ENCODE data around the gene URB2.
A peak's percentile ranks its signal among the peaks of the same experiment; 100 is the strongest.
"Not testable (repeated sequence)": the region's sequence is repeated elsewhere in the genome, so short reads cannot be mapped to it uniquely, and the experiment has no call there.

Gene URB2

GRCh38 chr1:229614701-229615100 is 11.3 kb upstream of the URB2 start:
- DNase-seq = no peak

- no peak for DNase-seq
Observed at GRCh38 chr1:229617351-229618100, 8.5 kb upstream of the URB2 start.

GRCh38 chr1:229619002-229619401 is 7.0 kb upstream of the URB2 start:
- no peak for DNase-seq

- no peak for DNase-seq
Observed at GRCh38 chr1:229619614-229620013, 6.4 kb upstream of the URB2 start.

- DNase-seq = no peak
Observed at GRCh38 chr1:229620876-229621275, 5.2 kb upstream of the URB2 start.

- DNase-seq = no peak
Observed at GRCh38 chr1:229621663-229622062, 4.4 kb upstream of the URB2 start.

GRCh38 chr1:229622641-229623120 is 3.4 kb upstream of the URB2 start:
- DNase-seq = not testable (repeated sequence)

- DNase-seq = no peak
Observed at GRCh38 chr1:229623225-229623624, 2.8 kb upstream of the URB2 start.

GRCh38 chr1:229623838-229624237 is 2.2 kb upstream of the URB2 start:
- no peak for DNase-seq

GRCh38 chr1:229624521-229625070 is 1.5 kb upstream of the URB2 start:
- DNase-seq = no peak

- DNase-seq = peak in 1 of 2 experiments; percentile 48
Observed at GRCh38 chr1:229625071-229625914, 754 bp upstream of the URB2 start.

GRCh38 chr1:229627003-229627402 is 956 bp downstream of the URB2 start:
- no peak for DNase-seq

- no peak for DNase-seq
Observed at GRCh38 chr1:229629261-229629660, 3.2 kb downstream of the URB2 start.

- no peak for DNase-seq
Observed at GRCh38 chr1:229631148-229631547, 5.1 kb downstream of the URB2 start.

GRCh38 chr1:229631966-229632365 is 5.9 kb downstream of the URB2 start:
- no peak for DNase-seq

- DNase-seq = no peak
Observed at GRCh38 chr1:229636042-229636441, 10.0 kb downstream of the URB2 start.

- no peak for DNase-seq
Observed at GRCh38 chr1:229637746-229638145, 11.7 kb downstream of the URB2 start.

- DNase-seq = peak; percentile 47 to 71
Observed at GRCh38 chr1:229640455-229640854, 14.4 kb downstream of the URB2 start.

- DNase-seq = no peak
Observed at GRCh38 chr1:229641306-229641705, 15.3 kb downstream of the URB2 start.

- DNase-seq = no peak
Observed at GRCh38 chr1:229642376-229642775, 16.3 kb downstream of the URB2 start.

- DNase-seq = no peak
Observed at GRCh38 chr1:229642970-229643369, 16.9 kb downstream of the URB2 start.

- DNase-seq = no peak
Observed at GRCh38 chr1:229643996-229644745, 18.1 kb downstream of the URB2 start.
